MM.1S (cell line): ENCODE data around the gene AK8.

Source experiments
- DNase-seq: peaks from one replicate; pipeline ENCODE4 v3.0.0-alpha.2; 2015
- H2AFZ ChIP-seq: fragments of 300-600 bp; sonication (generic); 2 replicates; pipeline ENCODE4 v1.6.0; 2016; ENCODE audit warnings: antibody characterized with exemption, low read length
- H3F3A ChIP-seq: fragments of 300-600 bp; sonication (generic); 2 replicates; pipeline ENCODE4 v1.6.1; 2016; ENCODE audit warnings: mild to moderate bottlenecking, antibody characterized with exemption, low read length, moderate library complexity, mixed read lengths; ENCODE audit not compliant: insufficient read depth
- H3K27ac ChIP-seq: fragments of 300-600 bp; sonication (generic); 2 replicates; pipeline ENCODE4 v1.5.1; 2016; ENCODE audit warnings: mild to moderate bottlenecking, low read length
- H3K27me3 ChIP-seq: fragments of 300-600 bp; sonication (generic); replicated peaks from 2 replicates; pipeline ENCODE4 v1.6.0; 2016; ENCODE audit warnings: low read length; ENCODE audit not compliant: insufficient read depth
- H3K36me3 ChIP-seq: fragments of 300-600 bp; sonication (generic); replicated peaks from 2 replicates; pipeline ENCODE4 v1.6.1; 2016; ENCODE audit warnings: mild to moderate bottlenecking, low read length, mixed read lengths; ENCODE audit not compliant: insufficient read depth
- H3K4me1 ChIP-seq: fragments of 300-600 bp; sonication (generic); 2 replicates; pipeline ENCODE4 v1.6.1; 2016; ENCODE audit warnings: low read length, mixed read lengths
- H3K4me2 ChIP-seq: fragments of 300-600 bp; sonication (generic); 2 replicates; pipeline ENCODE4 v1.6.0; 2016; ENCODE audit warnings: low read depth, low read length
- H3K4me3 ChIP-seq: fragments of 300-600 bp; sonication (generic); 2 replicates; pipeline ENCODE4 v1.5.1; 2016; ENCODE audit warnings: low read length, mixed read lengths
- H3K79me2 ChIP-seq: fragments of 300-600 bp; sonication (generic); 2 replicates; pipeline ENCODE4 v1.6.1; 2016; ENCODE audit warnings: mixed run types, low read length, mixed read lengths
- H3K9ac ChIP-seq: fragments of 300-600 bp; sonication (generic); 2 replicates; pipeline ENCODE4 v1.6.1; 2016; ENCODE audit warnings: low read length, mixed read lengths
- H3K9me2 ChIP-seq: fragments of 300-600 bp; sonication (generic); replicated peaks from 2 replicates; pipeline ENCODE4 v1.6.1; 2016; ENCODE audit warnings: mild to moderate bottlenecking, low read length, mixed read lengths; ENCODE audit not compliant: insufficient read depth
- H3K9me3 ChIP-seq: fragments of 300-600 bp; sonication (generic); replicated peaks from 2 replicates; pipeline ENCODE4 v1.6.1; 2016; ENCODE audit warnings: mild to moderate bottlenecking, low read length, mixed read lengths; ENCODE audit not compliant: insufficient read depth
- H4K20me1 ChIP-seq: fragments of 300-600 bp; sonication (generic); 2 replicates; pipeline ENCODE4 v1.6.1; 2016; ENCODE audit warnings: mild to moderate bottlenecking, low read length, moderate library complexity, mixed read lengths; ENCODE audit not compliant: insufficient read depth
- EZH2 ChIP-seq: fragments of 300-600 bp; sonication (generic); optimal IDR thresholded peaks from 2 replicates; pipeline ENCODE3; 2017; ENCODE audit warnings: low read depth, mild to moderate bottlenecking, antibody characterized with exemption, low read length, mixed read lengths
- EZH2phosphoT487 ChIP-seq: fragments of 300-600 bp; sonication (generic); IDR thresholded peaks from 2 replicates; pipeline ENCODE4 v1.6.1; 2018; ENCODE audit warnings: antibody characterized with exemption, low read length
- TF ChIP-seq, protein P1 (sequence below): fragments of 300-600 bp; sonication (generic); IDR thresholded peaks from 2 replicates; pipeline ENCODE4 v1.5.1; 2016; ENCODE audit warnings: antibody characterized with exemption, low read length, mixed read lengths

Gene AK8

GRCh38 chr9:132898051-132898450 is 20.0 kb upstream of the AK8 start:
- H3K27me3 ChIP-seq: no peaks in the 10 kb centered on the region
- TF ChIP-seq EZH2phosphoT487 (no peak), EZH2 (no peak)
- TF ChIP-seq, protein P1, sequence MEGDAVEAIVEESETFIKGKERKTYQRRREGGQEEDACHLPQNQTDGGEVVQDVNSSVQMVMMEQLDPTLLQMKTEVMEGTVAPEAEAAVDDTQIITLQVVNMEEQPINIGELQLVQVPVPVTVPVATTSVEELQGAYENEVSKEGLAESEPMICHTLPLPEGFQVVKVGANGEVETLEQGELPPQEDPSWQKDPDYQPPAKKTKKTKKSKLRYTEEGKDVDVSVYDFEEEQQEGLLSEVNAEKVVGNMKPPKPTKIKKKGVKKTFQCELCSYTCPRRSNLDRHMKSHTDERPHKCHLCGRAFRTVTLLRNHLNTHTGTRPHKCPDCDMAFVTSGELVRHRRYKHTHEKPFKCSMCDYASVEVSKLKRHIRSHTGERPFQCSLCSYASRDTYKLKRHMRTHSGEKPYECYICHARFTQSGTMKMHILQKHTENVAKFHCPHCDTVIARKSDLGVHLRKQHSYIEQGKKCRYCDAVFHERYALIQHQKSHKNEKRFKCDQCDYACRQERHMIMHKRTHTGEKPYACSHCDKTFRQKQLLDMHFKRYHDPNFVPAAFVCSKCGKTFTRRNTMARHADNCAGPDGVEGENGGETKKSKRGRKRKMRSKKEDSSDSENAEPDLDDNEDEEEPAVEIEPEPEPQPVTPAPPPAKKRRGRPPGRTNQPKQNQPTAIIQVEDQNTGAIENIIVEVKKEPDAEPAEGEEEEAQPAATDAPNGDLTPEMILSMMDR: no peak
- H3K4me2 ChIP-seq: no peak overlapping the region
- H3K9me3 ChIP-seq: no peaks in the 10 kb centered on the region
- no peaks in the 10 kb centered on the region for H3K79me2 ChIP-seq
- H3K9ac ChIP-seq: no peak overlapping the region
- no peak overlapping the region for H3K4me3 ChIP-seq
- H3K4me1 ChIP-seq: no peaks in the 10 kb centered on the region
- no peaks in the 10 kb centered on the region for H3F3A ChIP-seq
- no peak for DNase-seq
- no peaks in the 10 kb centered on the region for H4K20me1 ChIP-seq
- H3K36me3 ChIP-seq: no peaks in the 10 kb centered on the region; the same call in 1 of the 2 replicates
- no peak overlapping the region for H2AFZ ChIP-seq
- H3K9me2 ChIP-seq: no peaks in the 10 kb centered on the region
- H3K27ac ChIP-seq: no peak overlapping the region

DNA sequence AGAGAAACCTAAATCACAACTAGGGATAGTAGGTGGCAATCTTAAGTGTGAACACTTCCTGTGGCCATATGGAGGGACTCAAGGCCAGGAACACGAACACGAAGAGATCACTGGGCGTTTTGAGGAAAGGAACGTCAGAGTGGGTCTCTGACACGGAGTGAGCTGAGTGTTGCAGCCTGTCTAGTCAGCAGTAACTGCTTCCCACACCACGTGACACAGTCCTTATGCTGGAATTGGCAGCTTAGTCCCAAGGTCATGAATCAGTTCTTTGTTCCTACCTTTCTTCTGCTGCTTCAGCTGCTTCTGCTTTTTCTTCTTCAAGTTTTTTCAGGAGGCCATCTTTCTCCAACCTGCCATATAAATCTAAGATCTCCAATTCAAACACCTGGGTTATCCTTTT is 18.8 kb upstream of the AK8 start:
- Histone ChIP-seq H3K4me1 (no peaks in the 10 kb centered on the region), H3F3A (no peaks in the 10 kb centered on the region), H3K27me3 (no peaks in the 10 kb centered on the region), H3K4me3 (no peak overlapping the region), H3K4me2 (no peak overlapping the region), H3K9ac (no peak overlapping the region), H2AFZ (no peak overlapping the region), H3K27ac (no peak overlapping the region), H3K9me2 (no peaks in the 10 kb centered on the region), H3K79me2 (no peaks in the 10 kb centered on the region), H3K36me3 (no peaks in the 10 kb centered on the region; the same call in 1 of the 2 replicates), H4K20me1 (no peaks in the 10 kb centered on the region), H3K9me3 (no peaks in the 10 kb centered on the region)
- no peak for TF ChIP-seq EZH2phosphoT487
- TF ChIP-seq, protein P1: no peak
- no peak for TF ChIP-seq EZH2
- no peak for DNase-seq

GRCh38 chr9:132896264-132896663 is 18.2 kb upstream of the AK8 start:
- H2AFZ ChIP-seq: no peak overlapping the region
- no peak overlapping the region for H3K9ac ChIP-seq
- no peaks in the 10 kb centered on the region for H3K79me2 ChIP-seq
- no peak overlapping the region for H3K27ac ChIP-seq
- no peak overlapping the region for H3K4me2 ChIP-seq
- no peaks in the 10 kb centered on the region for H3K27me3 ChIP-seq
- no peak overlapping the region for H3K4me3 ChIP-seq
- H3K4me1 ChIP-seq: no peaks in the 10 kb centered on the region
- H3K9me3 ChIP-seq: no peaks in the 10 kb centered on the region
- H4K20me1 ChIP-seq: no peaks in the 10 kb centered on the region
- H3F3A ChIP-seq: no peaks in the 10 kb centered on the region
- TF ChIP-seq EZH2phosphoT487 (no peak), EZH2 (no peak)
- TF ChIP-seq, protein P1: no peak
- H3K9me2 ChIP-seq: no peaks in the 10 kb centered on the region
- DNase-seq: no peak
- no peaks in the 10 kb centered on the region; the same call in 1 of the 2 replicates for H3K36me3 ChIP-seq
